Measurements from ENCODE around the gene GFI1B.
A peak's percentile ranks its signal among the peaks of the same experiment; 100 is the strongest.
"Not testable (repeated sequence)": the region's sequence is repeated elsewhere in the genome, so short reads cannot be mapped to it uniquely, and the experiment has no call there.

GFI1B gene

DNA sequence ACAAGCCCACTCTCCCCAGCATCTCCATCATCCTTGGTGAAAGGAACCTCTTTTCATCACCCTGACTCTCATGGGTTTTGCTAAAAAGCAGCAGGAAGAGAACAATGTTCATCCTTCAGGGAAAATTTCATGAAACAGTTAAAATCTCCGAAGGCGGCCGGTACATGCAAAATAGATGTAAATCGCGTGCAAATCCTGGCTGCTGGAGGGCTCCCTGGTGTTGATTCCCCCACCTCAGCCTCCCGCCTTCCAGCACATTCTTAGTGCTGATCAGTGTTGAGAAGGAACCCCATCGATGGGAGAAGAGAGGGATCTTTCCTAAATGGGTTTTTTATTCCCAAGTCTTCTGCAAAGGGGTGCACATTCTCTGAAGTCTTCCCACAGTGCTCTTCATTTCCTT lies 8.7 kb upstream of the GFI1B start:
- DNase-seq = no peak

DNA sequence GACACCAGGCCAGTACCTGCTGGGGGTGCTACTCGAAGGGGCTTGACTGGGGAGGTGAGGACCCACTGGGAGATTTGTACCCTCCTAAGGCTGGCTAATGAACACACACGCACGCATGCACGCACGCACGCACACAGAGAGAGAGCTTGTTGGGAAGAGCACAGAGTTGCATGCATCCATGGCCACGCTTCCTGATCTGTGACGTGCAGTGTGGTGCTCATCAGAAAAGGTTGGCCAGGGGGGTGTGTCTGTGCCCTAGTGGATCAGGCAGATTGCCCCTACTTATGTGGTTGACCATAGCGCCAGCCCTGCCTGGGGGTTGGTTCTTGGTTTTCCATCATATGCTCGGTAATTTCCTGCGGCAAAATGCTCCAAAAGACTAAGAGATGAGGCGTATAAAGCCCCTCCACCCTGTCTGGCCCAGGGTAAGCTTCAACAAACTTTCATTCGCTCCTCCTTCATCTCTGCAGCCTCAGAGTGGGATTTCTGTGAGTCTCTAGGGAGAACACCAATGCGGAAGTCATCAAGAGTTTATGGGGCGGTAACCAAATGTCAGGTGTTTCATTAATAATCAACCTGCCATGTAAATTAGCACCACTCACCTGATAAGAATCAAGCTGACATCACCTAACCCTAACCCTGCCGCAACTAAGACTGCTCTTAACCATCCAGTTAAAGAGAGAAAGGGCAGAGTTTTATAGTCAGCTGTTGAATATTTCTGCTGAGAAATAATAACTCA lies 8.0 kb upstream of the GFI1B start:
- DNase-seq = no peak

DNA sequence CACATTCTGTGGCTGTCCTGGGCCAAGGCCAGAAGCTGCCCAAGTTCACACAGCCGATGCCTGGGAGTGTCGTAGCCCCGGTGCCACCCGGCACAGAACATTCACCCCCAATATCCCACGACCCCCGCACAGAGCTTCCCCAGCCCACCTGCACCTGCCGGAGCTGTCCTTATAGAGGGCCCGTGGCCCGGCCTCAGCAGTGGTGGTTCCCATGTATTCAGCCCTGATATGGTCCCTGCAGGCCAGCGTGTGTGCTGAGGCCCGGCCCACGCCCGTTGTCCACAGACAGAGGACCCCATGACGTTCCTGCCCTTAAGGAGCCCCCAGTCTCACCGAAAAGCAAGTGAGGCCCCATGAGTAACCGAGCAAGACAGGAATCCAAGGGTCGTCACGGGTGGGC lies 5.3 kb upstream of the GFI1B start:
- no peak for DNase-seq

DNA sequence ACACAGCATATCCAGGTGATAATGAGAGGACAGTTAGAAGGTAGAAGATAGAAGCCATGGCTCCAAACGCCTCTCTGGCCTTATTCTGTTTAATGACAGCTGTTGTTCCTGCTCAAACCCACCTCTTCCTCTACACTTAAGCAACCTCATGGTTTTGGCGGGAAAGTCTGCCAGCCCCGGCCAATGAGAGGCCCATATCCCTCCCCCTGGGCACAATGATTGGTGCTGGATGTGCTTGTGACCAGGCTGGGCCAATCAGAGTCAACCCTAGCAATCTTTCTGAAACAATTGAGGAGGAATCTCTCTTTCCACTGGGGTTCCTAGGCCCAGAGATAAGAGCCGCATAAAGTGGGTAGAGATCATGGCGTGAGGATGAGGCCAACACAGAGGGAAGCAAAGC lies 4.8 kb upstream of the GFI1B start:
- DNase-seq = no peak

DNA sequence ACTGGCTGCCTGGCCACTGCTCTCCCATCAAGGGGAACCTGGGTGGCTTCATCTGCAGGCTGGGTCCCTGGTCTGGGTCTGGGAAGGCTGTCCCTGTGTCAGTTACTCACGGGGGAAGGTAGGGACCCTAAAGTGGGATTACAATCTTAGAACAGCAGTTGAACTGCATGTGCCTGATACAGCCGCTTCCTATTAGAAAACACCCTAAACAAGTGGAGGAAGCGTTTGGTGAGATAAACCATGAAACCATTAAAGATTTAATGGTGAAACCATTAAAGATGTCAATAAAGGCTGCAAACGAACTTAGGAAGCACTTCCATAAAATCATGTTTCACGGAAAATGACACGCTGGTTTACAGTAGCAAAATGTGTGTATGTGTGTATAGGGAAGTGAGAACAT lies 2.5 kb upstream of the GFI1B start:
- no peak for DNase-seq

DNA sequence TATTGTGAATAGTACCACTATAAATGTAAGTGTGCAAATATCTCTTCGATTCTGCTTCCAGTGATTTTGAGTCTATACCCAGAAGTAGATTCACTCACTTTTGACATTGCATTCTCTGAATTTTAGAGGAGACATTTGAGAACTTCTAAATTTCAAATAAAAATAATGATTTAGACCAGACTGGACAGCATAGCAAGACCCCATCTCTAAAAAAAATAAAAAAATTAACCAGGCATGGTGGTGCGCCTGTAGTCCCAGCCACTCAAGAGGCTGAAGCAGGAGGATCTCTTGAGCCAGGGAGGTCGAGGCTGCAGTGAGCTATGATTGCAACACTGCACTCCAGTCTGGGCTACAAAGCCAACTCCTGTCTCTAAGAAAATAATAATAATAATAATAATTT lies 1.9 kb upstream of the GFI1B start:
- DNase-seq = no peak

DNA sequence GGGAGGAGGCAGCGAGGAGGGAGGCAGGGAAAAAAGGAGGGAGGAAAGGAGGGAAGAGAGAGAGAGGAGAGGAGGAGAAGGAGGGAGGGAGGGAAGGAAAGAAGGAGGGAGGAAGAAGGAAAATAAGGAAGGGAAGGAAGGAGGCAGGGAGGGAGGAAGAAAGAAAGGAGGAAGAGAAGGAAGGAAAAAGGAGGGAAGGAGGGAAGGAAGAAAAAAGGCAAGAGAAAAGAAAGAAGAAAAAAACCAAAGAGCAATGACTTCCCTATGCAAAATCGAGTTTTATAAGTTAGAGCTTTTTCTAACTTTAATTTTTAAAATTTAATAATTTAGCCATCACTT lies 413 bp upstream of the GFI1B start:
- DNase-seq = no peak

DNA sequence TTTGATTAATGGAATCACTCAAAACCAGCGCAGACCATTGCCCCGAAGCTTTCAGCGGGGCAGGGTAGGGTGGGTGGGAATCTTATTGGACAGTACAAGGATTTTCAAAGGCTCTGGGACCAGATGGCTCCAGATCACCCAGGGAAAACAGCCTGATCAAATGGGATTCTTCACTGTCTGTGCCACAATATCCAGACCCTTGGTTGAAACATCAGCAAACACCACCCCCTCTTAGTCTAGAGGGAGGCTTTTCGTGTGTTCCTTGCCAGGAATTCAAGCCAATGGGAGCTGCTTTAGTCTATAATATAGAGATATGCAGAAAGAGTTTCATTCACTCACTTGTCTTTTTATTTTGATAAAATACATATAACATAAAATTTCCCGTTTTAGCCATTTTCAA lies 1.7 kb downstream of the GFI1B start:
- no peak for DNase-seq

DNA sequence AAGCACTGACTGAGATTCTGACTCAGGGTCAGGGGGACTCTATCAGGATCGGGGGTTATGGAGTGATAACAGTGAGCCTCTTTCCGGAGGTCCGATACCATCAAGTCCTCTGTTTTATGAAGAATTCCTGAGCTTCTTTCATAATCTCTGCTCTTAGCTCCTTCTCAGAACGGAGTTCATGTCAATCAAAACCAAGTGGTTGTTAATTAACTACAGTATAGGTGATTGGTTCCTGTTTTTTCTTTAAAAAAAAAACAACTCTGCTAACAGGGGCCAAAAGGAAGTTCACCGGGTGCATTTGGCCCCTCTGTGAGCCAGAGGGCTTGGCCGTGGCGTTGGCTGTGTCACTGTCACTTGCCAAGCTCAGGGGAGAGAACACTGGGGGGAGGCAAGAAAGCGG lies 4.0 kb downstream of the GFI1B start:
- no peak for DNase-seq

DNA sequence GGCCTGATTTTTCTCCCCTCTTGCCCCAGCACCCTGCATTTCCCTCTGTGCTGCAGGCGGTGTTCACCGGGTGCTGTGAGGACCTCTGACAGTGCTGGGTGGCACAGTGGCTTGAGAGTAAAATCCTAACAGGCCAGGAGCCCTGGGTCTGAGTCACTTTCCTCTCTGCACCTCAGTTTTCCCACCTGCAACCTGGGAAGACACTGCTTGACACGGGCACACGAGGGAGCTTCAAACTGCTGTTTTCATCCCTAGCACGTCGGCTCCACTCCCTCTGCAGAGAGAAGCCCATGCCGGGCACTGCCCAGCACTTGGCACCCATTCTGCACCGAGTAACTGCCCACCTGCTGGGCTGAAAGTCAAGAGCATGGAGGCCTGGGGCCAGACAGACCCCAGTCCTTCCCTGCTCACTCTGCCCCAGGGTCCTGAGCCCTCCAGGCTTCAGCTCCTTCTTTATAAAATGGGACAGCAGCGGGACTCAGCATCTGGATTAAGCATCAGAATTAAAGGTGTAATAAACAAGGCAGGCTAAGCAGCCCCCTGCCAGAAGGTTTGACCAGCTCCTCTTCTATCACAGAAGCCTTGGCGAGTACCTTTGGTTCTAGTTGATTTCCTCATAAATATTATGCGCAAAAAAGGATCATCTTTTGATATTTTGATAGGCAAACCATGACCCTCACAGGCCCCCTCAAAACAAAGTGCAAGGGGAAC lies 5.2 kb downstream of the GFI1B start:
- DNase-seq = no peak

DNA sequence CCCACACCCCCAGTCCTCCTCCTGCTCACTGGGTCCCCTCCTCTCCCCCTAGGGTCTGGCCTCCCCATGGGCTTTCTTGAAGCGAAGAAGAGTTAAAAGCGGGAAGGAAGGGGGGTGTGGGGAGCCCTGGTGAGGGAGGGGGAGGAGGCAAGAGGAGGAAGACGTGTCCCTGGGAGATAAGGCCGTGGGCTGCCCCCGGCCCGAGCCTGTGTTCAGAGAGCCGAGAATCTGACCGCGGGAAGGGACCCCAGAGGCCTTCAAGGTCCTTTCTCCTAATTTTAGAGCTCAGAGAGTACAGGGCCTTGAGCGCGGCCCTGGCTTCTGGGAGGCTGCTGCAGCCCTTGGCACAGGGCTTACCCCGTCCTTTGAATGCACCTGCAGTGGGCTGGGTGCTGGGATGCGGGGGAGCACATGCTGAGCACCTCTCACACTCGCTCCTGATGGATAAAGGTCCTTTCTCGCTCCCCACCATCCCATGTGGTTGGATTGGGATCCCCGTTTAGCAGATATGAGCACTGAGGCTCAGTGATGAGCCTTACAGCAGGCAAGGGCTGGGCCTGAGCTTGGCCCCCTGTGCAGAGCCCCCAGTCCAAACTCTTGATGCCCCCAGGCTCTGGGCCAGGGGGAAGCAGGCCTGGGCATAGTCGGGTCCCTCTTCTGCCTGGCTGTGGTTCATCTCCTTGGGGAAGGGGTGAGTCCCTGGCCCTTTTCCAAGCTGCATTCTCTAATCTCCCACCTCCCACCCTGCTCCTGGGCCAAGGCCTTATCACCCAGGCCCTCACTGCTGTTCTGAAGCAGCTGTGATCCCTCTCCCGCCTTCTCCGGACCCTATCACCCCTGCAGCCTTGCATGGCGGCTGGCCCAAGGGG lies 5.9 kb downstream of the GFI1B start:
- no peak for DNase-seq

DNA sequence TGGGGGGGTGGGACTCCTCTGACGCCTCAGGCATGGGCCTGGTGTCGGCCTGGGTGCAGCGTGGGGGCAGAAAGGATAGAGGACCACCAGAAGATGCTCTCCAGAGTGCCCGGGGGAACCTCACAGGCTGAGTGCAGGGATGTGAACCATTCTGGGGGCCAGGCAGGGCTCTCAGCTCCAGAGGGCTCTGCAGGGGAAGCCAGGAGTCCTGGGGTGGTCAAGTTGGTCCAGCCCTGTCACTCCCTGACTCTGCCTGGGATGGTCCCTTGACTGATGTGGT lies 6.5 kb downstream of the GFI1B start:
- DNase-seq = no peak

DNA sequence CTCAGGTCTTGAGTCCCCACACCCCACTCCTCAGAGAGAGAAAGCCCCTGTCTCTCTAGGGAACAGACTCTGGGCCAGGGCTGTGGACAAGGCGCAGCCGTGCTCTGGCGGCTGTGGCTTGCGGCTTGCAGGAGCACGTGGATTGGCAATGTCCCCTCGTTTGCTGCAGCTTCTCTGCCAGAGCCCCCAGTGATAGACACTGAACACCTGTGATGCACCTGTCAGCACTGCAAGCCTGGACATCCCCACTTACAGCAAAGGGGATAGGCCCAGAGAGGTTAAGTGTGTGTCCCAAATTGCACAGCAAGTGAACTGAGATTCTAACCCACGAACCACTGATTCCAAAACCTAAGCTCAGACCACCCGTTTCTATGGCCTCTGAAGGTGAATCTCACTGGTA lies 7.0 kb downstream of the GFI1B start:
- no peak for DNase-seq

DNA sequence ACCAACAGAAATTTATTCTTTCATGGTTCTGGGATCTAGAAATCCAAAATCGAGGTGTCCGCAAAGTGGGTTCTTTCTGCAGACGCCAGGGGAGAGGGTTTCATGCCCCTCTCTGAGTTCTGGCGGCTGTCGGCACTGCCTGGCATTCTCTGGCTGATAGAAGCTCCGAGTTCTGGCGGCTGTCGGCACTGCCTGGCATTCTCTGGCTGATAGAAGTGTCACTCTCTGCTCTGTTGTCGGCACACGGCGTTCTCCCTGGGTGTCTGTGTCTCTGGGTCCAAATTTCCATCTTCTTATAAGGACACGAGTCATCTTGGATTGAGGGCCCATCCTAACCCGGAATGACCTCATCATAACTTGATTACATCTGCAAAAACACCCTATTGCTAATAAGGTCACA lies 7.6 kb downstream of the GFI1B start:
- DNase-seq = no peak

DNA sequence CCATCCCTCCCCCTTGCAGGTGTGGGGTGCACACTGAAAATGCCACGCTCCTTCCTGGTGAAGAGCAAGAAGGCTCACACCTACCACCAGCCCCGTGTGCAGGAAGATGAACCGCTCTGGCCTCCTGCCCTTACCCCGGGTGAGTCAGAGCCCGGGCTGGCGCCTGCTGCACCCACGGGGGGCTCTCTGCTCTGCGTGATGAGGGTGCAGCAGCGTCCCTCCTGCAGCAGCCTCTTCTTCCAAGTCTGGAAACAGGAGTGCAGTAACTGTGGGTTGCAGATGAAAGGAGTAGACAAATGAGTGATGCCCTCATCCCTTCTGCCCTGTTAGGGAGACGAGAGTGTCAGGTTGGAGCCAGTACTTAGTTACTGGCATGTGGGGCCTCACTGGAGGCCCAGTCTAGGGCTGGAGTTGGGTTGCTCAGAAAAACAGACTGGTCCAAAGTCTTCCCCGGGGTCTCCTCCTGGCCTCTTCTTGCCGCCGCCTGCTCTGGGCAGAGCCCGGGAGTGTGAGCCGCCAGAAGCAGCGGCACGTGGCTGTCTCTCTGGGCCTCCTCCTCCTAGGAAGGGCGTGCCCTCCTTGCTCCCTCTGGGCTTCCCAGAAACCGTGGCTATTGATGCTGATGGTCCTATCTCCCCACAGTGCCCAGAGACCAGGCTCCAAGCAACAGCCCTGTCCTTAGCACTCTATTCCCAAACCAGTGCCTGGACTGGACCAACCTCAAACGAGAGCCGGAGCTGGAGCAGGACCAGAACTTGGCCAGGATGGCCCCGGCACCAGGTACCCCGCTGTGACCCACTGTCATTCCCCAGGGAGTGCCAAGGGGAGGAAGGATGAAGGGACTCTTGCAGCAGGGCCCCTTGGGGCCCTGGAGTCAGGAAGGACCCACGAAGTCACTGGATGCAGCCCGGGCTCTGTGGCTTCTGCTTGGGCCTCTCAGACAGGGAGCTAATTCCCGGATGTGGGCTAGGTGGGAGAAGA lies 8.4 kb downstream of the GFI1B start:
- no peak for DNase-seq

DNA sequence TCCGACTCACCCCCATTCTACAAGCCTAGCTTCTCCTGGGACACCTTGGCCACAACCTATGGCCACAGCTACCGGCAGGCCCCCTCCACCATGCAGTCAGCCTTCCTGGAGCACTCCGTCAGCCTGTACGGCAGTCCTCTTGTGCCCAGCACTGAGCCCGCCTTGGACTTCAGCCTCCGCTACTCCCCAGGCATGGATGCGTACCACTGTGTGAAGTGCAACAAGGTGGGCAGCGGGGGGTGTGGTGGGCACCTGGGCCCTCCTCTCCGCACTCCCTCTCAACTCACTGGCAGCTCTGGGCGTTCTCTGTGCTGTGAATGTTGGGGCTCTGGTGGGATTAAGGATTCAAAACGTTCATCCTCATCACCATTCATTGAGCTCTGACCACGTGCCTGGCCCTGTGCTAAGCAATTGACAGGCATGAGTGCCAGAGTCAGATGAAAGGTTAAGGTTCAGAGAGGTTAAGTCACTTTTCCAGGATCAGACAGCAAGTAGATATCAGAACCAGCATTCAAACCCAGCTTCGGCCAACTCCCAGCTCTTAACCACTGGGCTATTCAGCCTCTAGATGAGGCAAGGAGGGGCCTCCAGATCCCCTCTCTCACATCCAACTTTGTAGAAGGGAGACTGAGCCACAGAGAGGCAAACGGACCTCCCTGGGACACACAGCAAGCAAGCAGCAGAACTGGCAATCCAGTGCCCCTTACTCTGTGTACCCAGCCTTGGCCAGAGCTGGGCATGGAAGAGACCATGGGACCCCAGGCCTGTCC lies 9.9 kb downstream of the GFI1B start:
- no peak for DNase-seq

DNA sequence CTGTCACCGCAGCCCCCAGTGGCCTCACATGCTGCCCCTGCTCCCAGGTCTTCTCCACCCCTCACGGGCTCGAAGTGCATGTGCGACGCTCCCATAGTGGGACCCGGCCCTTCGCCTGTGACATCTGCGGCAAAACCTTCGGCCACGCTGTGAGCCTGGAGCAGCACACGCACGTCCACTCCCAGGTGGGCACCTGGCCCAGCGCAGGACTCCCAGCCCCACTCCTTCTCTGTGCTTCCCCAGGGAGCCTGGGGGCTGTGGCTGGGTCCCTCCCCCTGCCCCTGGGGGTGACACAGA lies 10.5 kb downstream of the GFI1B start:
- DNase-seq = no peak

DNA sequence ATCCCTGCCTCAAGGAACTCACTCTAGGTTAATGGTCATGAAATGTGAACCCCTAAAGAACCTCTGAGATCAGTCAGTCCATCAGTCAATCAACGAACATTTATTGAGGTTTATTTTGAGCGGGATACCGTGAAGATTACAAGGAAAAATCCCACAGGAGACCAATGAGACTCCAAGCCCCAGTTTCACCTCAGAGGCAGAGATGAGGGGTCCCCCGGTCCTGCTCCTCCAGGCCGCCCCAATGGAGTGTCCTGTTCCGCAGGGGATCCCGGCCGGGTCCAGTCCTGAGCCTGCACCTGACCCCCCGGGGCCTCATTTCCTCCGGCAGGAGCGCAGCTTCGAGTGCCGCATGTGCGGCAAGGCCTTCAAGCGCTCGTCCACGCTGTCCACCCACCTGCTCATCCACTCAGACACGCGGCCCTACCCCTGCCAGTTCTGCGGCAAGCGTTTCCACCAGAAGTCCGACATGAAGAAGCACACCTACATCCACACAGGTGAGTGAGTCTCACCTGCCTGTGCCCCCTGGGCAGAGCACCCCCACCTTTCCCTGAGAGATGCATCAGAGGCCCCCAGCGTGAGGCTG lies 11.0 kb downstream of the GFI1B start:
- DNase-seq = peak; percentile 44

DNA sequence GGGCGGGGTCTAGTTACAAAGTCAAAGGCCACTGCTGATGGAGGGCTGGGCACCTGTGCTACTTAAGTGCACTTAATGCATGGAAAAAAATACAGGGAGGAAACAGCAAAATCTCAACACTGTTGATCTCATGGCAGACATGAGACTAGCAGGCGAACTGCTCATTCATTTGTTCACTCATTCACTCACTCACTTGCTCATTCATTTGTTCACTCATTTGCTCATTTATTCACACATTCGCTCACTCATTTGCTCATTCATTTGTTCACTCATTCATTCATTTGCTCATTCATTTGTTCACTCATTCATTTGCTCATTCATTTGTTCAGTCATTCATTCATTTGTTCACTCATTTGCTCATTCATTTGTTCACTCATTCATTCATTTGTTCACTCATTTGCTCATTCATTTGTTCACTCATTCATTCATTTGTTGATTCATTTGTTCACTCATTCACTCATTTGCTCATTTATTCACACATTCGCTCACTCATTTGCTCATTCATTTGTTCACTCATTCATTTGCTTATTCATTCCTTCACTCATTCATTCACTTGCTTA lies 11.6 kb downstream of the GFI1B start:
- DNase-seq = not testable (repeated sequence)

DNA sequence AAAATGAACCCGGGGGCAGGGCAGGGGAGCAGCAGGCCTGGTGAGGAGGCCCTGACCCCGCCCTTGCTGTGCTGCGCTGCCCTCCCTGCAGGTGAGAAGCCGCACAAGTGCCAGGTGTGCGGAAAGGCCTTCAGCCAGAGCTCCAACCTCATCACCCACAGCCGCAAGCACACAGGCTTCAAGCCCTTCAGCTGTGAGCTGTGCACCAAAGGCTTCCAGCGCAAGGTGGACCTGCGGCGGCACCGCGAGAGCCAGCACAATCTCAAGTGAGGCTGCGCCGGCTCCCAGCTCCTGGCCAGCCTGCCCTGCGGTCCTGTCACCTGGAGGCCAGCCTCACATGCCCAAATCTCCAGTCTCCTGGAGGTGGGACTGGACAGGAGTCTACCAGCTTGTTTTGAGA lies 12.3 kb downstream of the GFI1B start:
- DNase-seq = no peak
